Left colon (tissue), 2 donors: Measurements from ENCODE around the gene ATXN1. TPM values are rescaled to one million over a fixed set of nuclear protein-coding genes. Genes with fewer than 3 reads are reported as not detected.
"Not testable (repeated sequence)": the region's sequence is repeated elsewhere in the genome, so short reads cannot be mapped to it uniquely, and the experiment has no call there.

Source experiments
- ATAC-seq: fragments of 200-7000 bp; cut with Tn5 transposase; one replicate; pipeline ENCODE4 v1.9.1; 2020; ENCODE audit warnings: mild to moderate bottlenecking, moderate library complexity
- DNase-seq, 2 donors: peaks; one replicate each; pipeline ENCODE4 v3.0.0-alpha.2; 2020
- intact Hi-C, 2 donors: fragments of 100-400 bp; cut with DNase I in 1 of 2; cut with micrococcal nuclease in 1 of 2; formaldehyde crosslinking; loops; one replicate each; pipeline versions ENCODE4 v1.11.2 to v1.14.0; 2022; cut with DNase I, micrococcal nuclease
- total RNA-seq, 2 donors: library from RNA; stranded (reverse); fragmentation: NEBNext Ultra II Directional; extraction: Animal tissue kit (Norgen Biotek cat#: 25700); gene quantifications; one replicate each; pipeline ENCODE4 v1.2.1, GENCODE V29; 2021
- donor health status: DM: no; HTN: no; CAD: no.
- donor health status: DM: yes; HTN: yes; CAD: no.

The ATXN1 gene
- total RNA-seq, 2 donors from 2014 or later = 26.9 to 55.1 TPM

DNA sequence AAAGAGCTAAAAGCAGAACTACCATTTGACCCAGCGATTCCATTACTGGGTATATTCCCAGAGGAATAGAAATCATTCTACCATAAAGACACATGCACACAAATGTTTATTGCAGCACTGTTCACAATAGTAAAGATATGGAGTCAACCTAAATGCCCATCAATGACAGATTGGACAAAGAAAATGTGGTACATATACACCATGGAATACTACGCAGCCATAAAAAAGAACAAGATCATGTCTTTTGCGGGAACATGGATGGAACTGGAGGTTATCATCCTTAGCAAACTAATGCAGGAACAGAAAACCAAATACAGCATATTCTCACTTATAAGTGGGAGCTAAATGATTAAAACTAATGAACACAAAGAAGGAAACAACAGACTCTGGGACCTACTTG is 23.7 kb upstream of the ATXN1 start:
- intact Hi-C loops, DNase-seq, ATAC-seq: not testable (repeated sequence)

DNA sequence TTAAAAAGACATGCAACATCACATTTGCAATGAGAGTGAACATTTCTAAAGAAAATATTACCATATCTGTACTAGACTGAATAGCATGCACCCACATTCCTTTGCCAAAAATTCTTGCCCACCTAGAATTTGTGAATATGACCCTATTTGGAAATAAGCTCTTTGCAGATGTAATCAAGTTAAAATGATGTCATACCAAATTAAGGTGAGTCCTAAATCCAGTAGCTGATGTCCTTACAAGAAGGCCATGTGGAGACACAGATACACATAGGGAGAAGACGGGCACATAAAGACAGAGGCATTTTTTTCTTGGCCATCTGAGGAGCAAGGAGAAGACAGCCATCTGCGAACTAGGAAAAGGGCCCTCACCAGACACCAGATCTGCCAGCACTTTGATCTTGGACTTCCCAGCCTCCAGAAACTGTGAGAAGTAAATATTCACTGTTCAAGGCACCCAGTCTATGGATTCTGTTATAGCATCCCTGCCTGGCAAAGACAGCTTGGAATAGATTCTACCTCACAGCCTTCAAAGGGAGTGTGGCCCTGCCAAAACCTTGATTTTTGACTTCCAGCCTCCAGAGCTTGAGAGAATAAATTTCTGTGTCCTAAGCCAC is 22.8 kb upstream of the ATXN1 start:
- DNase-seq = no peak
- intact Hi-C loops = no loop called here
- no peak for ATAC-seq

DNA sequence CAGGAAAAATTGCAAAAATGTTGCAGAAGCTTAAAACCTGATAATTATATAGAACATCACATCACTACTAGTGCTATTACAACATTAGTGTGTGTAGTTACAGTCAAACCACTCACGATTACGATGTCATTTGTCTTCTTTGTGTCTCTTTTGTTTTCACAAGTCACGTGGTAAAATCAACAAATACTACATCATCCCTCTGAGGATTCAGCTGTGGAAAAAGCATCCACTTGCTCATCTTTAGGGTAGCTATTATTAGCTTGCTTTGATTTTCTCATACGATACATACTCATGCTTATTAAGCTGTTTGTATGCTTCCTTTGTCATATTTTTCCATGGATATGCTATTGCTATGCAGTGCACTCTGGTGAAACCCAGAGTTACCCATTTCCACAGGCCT is 22.2 kb upstream of the ATXN1 start:
- intact Hi-C loops = no loop called here
- no peak for ATAC-seq
- DNase-seq = no peak

DNA sequence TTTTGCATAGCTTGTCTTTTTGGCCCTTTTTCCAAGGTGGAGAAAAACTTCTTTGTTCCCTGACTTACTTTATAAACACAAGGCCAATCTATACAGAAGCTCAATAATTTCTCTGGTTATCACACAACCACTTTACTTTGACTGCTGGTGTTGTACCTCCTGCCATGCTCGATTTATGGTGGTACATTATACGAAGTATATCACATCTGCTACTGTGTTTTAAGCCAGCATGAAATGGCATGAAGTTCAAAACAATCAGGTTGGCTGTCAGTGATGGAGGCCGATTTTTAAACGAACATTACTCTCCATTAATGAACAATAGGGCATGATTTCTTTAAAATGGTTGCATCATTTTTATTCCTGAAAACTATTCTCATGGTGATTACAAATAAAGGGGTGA is 21.0 kb upstream of the ATXN1 start:
- intact Hi-C loops = no loop called here
- ATAC-seq (no peak), DNase-seq (no peak)

DNA sequence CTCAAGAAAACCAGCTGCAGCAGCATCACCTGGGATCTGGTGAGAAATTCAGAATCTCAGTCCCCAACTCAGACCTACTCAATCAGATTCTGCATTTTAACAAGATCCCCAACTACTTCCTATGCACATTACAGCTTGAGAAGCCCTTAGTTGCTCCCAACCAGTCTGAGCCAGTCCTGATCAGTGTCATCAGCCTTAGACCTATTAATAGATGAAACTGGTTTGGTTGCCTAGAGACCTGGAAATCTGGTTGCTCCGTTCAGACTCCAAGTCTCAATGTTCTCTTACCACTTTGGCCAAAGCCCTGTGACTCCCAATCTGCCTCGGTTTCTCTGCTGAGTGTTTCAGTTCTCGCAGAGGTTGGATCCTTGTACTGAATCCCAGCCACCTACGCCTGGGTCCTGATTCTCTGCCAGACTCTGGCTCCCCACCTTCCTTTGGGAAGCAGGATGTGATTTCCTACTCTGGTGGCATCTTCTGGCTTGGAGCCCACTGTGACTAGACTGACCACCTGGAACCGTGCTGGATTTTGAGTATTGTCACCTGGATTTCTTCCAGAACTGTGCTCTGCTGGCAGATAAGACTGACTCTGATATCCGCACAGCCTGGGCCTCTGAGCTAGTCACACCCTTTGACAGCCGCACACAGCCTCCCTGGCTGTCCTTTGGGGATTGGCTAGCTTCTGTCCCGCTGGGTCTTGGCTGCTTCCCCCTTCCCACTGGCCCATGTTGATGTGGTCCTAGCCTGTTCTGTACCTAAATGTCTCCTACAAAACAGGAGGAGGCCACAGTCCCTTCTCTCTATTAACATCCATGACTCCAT is 20.3 kb upstream of the ATXN1 start:
- no peak for DNase-seq
- intact Hi-C loops = no loop called here
- ATAC-seq = no peak

DNA sequence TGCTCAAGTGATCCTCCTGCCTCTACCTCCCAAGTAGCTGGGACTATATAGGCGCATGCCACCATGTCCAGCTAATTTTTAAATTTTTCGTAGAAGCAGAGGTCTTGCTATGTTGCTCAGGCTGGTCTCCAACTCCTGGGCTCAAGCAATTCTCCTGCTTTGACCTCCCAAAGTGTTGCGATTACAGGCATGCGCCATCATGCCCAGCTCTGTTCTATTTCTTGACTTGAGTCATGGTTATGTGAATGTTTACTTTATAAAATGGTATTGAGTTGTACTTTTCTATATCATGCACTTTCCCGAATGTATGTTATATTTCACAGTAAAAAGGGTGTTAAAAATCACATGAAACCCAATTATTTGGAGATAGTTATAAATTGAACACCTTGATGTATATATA is 17.3 kb upstream of the ATXN1 start:
- DNase-seq (no peak), ATAC-seq (no peak)
- intact Hi-C loops = no loop called here

DNA sequence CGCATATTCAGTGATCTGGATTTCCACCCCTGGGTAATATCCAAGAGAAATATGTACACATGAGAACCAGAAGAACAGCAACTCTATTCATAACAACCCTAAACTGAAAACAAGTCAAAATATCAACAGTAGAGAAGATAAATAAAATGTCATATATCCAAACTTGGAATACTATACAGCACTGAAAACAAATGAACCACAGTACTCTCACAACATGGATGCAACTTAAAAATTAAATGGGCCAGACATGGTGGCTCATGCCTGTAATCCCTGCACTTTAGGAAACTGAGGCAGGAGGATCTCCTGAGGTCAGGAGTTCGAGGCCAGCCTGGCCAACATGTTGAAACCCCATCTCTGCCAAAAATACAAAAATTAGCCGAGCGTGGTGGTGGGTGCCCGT is 16.5 kb upstream of the ATXN1 start:
- DNase-seq = no peak
- ATAC-seq = no peak
- intact Hi-C loops = no loop called here

DNA sequence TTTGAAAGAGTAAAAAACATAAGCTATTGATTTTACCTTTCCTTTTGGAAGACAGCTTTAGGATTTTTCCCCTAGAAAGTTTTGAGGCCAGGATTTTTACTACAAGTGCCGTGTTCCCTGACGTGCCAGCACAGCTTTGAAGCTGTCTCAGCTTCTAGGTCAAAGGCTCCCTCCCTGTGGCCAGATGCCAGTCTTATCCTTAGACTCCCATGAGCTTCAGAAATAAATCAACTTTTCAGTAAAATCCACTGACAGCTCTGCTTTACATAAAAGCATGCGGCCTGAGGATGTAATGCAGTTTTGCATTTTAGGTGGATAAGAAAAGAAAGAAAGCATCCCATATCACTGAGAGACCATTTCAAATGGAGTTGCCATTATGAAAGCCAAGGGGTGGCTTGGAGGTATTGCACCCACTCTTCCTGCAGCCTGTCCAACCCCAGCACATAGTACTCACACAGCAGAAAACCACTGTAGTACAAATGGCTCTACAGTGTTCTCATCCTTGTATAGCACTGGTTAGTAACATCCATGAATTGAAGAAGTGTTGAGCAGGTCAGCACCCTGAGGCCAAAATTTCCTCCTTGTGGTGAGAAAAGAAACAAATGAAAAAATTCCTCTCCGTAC is 15.2 kb upstream of the ATXN1 start:
- DNase-seq (no peak), ATAC-seq (no peak)
- intact Hi-C loops = no loop called here

DNA sequence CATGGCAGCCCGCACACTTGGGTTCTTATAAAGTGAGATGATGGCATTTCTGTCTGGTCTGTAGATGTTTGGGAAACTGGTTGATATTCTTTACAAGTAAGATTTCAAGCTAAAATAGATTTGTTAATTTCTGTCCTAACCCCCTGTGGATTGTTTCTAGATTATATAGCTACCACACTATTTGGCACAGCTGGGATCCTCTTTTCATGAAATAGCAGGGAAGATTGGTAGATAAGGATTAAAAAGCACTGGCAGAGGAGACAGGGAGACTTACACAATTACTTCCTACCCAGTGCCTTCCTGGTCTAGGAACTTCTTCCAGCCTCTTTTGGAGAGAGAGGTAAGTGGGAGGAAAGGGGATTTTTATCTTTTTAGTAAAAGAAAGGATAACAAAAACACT is 13.2 kb upstream of the ATXN1 start:
- intact Hi-C loops = loop anchor here in 1 of 2 donors (5.0 kb wide), 1 partner anchor 442 kb away; no protein-coding TSS in a partner anchor
- DNase-seq = no peak
- no peak for ATAC-seq

DNA sequence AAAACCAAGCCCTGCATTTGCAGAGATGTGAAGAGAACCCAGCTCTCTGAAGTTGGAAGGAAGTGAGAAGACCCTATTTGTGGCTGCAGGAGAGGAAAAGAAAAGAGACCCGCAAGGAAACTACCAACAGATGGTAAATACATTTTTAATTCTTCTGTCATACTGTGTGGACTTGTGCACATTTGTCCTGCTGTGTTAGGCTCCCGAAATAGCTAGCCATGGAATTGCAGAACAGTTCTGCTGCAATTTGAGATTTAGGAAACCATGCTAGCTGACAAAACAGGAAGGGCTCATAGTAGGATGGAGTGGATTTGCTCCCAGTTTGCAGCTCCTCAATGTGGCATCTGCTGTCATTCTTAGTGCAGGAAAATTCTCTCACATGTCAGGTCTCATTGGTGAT is 12.1 kb upstream of the ATXN1 start:
- ATAC-seq (no peak), DNase-seq (no peak)
- intact Hi-C loops = loop anchor here in 1 of 2 donors (5.0 kb wide), 1 partner anchor 441 kb away; no protein-coding TSS in a partner anchor

DNA sequence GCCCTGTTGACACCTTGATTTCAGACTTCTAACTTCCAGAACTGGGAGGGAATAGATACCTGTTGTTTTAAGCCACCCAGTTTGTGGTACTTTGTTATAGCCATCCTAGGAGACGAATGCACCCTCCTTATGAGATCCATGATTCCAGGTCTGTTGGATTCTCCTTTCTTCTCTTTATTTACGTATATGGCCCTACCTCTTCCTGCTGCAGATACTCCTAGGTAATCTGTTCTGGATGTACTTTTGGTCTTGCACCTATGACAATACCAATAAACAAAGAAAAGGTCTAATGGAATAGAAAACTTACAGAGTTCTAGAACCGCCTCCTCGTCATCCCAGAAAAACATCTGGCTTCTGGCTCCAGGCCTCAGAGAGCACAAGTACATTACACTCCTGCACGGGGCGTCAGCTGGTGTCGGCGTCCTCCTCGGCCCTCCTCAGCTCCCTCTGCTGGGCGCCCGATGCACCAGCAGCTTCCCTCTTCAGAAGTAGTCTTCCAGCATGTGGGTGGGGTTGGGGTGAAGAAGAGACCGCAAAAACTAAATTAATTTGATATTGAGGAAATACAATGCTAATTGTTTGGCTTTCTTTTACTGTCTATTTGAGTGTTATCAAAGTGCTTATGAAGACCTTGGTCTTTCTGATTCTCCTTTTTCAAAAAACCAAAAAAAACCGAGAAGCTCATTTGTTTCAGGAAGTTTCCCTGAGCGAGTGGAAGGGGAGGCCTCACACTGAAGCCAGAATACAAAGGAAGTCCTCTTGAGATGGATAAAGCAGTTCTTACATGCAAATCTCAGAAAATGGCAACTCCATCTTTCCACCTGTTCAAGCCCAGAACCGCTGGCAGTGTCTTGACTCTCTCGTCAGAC is 9.7 kb upstream of the ATXN1 start:
- intact Hi-C loops = loop anchor here in 1 of 2 donors (5.0 kb wide), 1 partner anchor 439 kb away; no protein-coding TSS in a partner anchor
- peak; percentile 94 for ATAC-seq
- DNase-seq = peak; percentile 80 to 83

DNA sequence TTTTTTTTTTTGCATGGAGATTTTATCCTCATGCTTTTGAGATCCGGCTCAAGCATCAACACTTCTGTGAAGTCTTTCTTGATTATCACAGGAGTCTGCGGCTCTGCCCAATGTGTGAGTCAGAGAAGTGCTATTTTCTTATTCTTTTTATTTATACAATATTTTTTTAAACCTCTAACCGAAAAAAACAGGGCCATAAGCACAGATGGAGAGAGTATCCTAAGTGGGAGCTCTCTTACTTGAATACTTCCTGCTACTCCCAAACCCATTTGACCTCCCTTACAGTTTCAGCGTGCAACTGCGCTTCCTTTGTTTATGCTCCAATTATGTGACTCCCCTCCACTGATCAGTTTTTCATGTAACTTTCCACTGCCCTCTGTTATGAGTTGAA is 8.7 kb upstream of the ATXN1 start:
- intact Hi-C loops = loop anchor here in 1 of 2 donors (5.0 kb wide), 2 partner anchors 263 to 438 kb away; no protein-coding TSS in a partner anchor
- no peak for DNase-seq
- no peak for ATAC-seq

DNA sequence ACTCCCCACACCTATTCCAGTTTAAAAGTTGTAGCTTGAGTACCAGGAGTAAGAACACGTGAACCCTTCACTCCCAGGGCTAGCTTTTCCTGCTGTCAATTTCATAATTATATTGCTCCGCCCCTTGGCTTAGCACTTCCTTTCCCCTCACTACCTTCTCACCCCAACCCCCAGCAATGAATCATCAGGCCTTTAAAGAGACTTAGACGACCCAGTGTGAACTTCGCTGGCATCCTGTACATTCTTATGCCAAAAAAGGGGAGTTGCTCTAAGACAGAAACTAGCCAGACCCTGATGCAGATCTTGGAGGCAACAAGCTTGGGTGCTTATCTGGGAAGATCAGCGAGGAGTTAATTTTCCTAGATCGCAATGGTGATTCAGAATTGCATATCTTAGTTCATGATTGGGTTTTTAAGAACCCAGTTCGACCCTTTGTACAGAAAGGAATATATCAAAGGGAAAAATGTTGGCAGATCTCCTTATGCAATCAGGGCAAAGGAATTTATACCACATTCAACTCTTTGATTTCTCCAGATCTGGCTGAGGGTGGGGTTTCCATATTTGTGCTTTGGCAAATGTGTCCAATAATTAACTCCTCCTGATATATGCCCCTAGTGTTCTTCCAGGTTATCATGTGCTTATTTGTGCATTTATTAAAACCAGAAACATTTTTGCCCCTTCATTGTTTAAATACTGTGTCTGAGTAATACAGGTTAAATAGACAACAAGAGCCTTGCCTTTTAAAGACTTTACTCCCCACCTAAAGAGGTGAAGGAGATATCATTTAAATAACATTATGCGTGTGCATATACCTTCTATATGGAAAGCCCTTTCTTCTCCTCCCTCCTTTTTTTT is 8.1 kb upstream of the ATXN1 start:
- peak in 1 of 2 donors; percentile 68 for DNase-seq
- intact Hi-C loops = loop anchor here in 1 of 2 donors (5.0 kb wide), 1 partner anchor 262 kb away; no protein-coding TSS in a partner anchor
- peak; percentile 63 for ATAC-seq

DNA sequence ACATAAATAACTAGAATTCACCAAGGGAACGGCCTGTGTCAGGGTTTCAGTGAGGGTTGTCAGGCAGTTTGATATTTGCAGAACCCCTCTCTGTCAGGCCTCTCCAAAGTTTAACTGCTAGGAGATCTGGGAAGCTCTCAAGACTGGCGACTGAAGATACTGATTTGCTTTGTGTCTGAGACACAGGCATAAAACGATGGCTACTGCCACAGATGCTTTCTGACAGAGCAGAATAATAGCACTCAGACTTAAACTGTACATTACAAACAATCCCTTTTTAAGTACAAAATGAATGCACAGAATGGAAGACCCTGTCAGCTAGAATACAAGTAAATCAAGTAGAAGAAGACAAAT is 7.2 kb upstream of the ATXN1 start:
- intact Hi-C loops = loop anchor here in 1 of 2 donors (5.0 kb wide), 1 partner anchor 261 kb away; no protein-coding TSS in a partner anchor
- ATAC-seq (no peak), DNase-seq (no peak)

DNA sequence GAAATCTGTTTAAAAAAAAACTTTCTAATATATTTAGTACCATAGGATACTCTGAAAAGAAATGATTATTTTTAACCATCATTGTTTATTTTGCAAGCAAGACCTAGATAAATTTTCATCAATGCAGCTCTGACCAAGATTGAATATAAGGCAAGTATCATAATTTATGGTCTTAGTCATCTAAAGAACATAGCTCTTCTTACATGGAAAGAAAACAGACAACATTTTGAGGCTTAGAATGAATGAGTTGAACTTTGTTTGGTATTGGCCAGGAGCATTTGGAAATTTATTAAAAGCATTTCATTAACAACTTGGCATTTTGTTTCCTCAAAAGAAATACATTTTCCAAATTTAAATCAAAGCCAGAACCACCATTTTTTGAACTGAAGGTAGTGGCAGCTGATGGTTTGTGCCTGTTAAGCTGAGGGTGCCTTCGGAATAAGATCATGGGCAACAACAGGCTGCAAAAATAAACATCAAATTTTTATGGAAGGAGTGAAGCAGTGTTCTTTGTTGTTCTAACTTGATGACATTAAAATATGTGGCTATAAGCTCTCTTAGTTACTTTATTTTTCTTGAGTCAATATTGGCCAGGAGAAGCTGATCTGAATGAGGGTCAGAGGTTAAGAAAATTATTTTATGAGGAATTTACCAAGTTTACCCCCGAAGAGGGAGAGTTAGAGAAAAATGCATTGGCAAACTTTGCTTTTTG is 6.7 kb upstream of the ATXN1 start:
- ATAC-seq (no peak), DNase-seq (no peak)
- intact Hi-C loops = loop anchor here in 1 of 2 donors (5.0 kb wide), 1 partner anchor 261 kb away; no protein-coding TSS in a partner anchor

DNA sequence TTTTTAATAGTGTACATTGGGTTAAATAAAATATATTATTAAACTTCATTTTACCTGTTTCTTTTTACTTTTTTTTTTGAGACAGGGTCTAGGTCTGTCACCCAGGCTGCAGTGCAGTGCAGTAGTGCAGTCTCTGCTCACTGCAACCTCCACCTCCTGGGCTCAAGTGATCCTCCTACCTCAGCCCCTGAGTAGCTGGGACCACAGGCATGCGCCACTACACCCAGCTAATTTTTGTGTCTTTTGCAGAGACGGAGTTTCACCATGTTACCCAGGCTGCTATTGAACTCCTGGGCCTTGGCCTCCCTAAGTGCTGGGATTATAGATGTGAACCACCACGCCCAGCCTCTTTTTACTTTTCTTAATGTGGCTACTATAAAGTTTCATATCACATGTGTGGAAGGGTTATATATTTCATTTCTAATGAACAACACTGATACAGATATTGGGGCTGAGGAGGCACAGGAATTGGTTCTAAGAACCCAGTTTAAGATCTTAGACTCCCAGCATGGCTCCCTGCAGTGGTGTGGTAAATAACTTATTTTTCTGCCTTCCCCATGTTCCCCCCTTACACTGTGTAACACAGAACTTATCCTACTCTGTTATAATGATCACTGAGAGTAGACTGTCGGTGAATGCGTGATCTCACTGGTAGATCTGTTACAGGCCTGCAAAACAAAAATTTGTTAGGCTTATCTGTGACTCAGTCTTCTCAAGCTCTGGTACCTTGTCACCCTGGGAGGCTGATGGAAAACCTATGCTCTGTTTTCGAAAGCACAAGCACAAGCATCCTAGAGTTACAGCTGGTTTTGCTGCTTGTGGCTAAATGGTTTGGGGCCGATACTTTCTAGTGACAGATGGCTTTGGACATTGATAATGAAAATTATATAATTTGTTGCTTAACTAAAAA is 5.8 kb upstream of the ATXN1 start:
- DNase-seq = no peak
- ATAC-seq = no peak
- intact Hi-C loops = loop anchor here in 1 of 2 donors (5.0 kb wide), 1 partner anchor 260 kb away; no protein-coding TSS in a partner anchor
